ENCODE data around the gene TSTD2. TPM values are rescaled to one million over a fixed set of nuclear protein-coding genes. Genes with fewer than 3 reads are reported as not detected.

The TSTD2 gene
- polyA plus RNA-seq, 1 donor from 2014 or later = 50.0 TPM

DNA sequence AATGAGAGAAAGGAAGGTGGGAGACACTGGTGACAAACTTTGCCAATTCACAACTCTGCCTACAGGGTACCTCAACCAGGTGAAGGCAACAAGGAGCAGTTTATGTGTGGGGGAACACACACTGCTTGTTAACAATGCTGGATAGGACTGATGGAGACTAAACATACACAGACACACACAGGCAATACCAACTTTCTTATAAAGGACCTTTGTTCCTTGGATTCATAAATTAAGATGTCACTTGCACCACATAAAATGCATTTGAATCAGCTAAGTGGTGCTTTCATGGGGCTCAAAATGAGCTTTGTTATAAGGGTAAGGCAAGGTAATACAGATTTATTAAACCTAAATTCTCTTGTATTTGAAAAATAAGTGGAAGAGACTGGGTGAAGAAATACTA, 4.0 kb downstream of the TSTD2 start:
- Histone ChIP-seq H3K9me3 (ENCODE audit: low read length) (no peaks in the 10 kb centered on the region), H3K4me2 (ENCODE audit: low read length) (no peak overlapping the region), H3K9ac (ENCODE audit: low read length) (no peak overlapping the region), H2AFZ (ENCODE audit: low read depth, low read length) (no peak overlapping the region), H3K36me3 (ENCODE audit: insufficient read depth, low read length) (peaks cover 3% of the 10 kb centered on the region), H3K27me3 (ENCODE audit: insufficient read depth, low read depth, low read length) (no peaks in the 10 kb centered on the region), H3K4me3 (ENCODE audit: low read length) (no peak overlapping the region), H3K79me2 (replicated peaks; ENCODE audit: insufficient read depth, low read length) (peaks cover 62% of the 10 kb centered on the region), H3K9me2 (ENCODE audit: insufficient read depth, low read length) (no peaks in the 10 kb centered on the region), H4K20me1 (ENCODE audit: insufficient read depth) (no peaks in the 10 kb centered on the region), H3F3A (ENCODE audit: insufficient read depth, low read length, poor library complexity, severe bottlenecking) (peaks cover 7% of the 10 kb centered on the region), H3K27ac (ENCODE audit: low read length) (no peak overlapping the region)
- no peak for TF ChIP-seq EZH2 (IDR thresholded peaks at IDR 0.05; ENCODE audit: borderline replicate concordance, insufficient read depth, low read length, poor library complexity, severe bottlenecking)
- TF ChIP-seq REST (IDR thresholded peaks at IDR 0.05; ENCODE audit: borderline replicate concordance) = no peak
- no peak for TF ChIP-seq TAF1 (IDR thresholded peaks at IDR 0.05; ENCODE audit: low read depth)
- TF ChIP-seq POLR2AphosphoS5 (IDR thresholded peaks at IDR 0.05) = no peak
- no peak for TF ChIP-seq MXI1 (conservative IDR thresholded peaks at IDR 0.05; ENCODE audit: poor library complexity, severe bottlenecking)
- no peak for TF ChIP-seq EP300 (conservative IDR thresholded peaks at IDR 0.05; ENCODE audit: poor library complexity, severe bottlenecking)
- no peak for TF ChIP-seq RAD21 (conservative IDR thresholded peaks at IDR 0.05)
- TF ChIP-seq SMC3 (conservative IDR thresholded peaks at IDR 0.05; ENCODE audit: poor library complexity) = no peak
- TF ChIP-seq, protein P1, sequence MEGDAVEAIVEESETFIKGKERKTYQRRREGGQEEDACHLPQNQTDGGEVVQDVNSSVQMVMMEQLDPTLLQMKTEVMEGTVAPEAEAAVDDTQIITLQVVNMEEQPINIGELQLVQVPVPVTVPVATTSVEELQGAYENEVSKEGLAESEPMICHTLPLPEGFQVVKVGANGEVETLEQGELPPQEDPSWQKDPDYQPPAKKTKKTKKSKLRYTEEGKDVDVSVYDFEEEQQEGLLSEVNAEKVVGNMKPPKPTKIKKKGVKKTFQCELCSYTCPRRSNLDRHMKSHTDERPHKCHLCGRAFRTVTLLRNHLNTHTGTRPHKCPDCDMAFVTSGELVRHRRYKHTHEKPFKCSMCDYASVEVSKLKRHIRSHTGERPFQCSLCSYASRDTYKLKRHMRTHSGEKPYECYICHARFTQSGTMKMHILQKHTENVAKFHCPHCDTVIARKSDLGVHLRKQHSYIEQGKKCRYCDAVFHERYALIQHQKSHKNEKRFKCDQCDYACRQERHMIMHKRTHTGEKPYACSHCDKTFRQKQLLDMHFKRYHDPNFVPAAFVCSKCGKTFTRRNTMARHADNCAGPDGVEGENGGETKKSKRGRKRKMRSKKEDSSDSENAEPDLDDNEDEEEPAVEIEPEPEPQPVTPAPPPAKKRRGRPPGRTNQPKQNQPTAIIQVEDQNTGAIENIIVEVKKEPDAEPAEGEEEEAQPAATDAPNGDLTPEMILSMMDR (IDR thresholded peaks at IDR 0.05; ENCODE audit: poor library complexity, severe bottlenecking) = no peak

GRCh38 chr9:97628668-97629067, 4.5 kb downstream of the TSTD2 start:
- H3K27me3 ChIP-seq (ENCODE audit: insufficient read depth, low read depth, low read length) = no peaks in the 10 kb centered on the region
- no peak overlapping the region for H3K4me3 ChIP-seq (ENCODE audit: low read length)
- H3K9me2 ChIP-seq (ENCODE audit: insufficient read depth, low read length) = no peaks in the 10 kb centered on the region
- no peaks in the 10 kb centered on the region for H4K20me1 ChIP-seq (ENCODE audit: insufficient read depth)
- H3K9ac ChIP-seq (ENCODE audit: low read length) = no peak overlapping the region
- H3K27ac ChIP-seq (ENCODE audit: low read length) = no peak overlapping the region
- H3F3A ChIP-seq (ENCODE audit: insufficient read depth, low read length, poor library complexity, severe bottlenecking) = peaks cover 7% of the 10 kb centered on the region
- peaks cover 61% of the 10 kb centered on the region for H3K79me2 ChIP-seq (replicated peaks; ENCODE audit: insufficient read depth, low read length)
- peaks cover 6% of the 10 kb centered on the region for H3K36me3 ChIP-seq (ENCODE audit: insufficient read depth, low read length)
- H2AFZ ChIP-seq (ENCODE audit: low read depth, low read length) = no peak overlapping the region
- no peaks in the 10 kb centered on the region for H3K9me3 ChIP-seq (ENCODE audit: low read length)
- H3K4me2 ChIP-seq (ENCODE audit: low read length) = no peak overlapping the region
- TF ChIP-seq SMC3 (conservative IDR thresholded peaks at IDR 0.05; ENCODE audit: poor library complexity) (no peak), POLR2AphosphoS5 (IDR thresholded peaks at IDR 0.05) (no peak), MXI1 (conservative IDR thresholded peaks at IDR 0.05; ENCODE audit: poor library complexity, severe bottlenecking) (no peak), EP300 (conservative IDR thresholded peaks at IDR 0.05; ENCODE audit: poor library complexity, severe bottlenecking) (no peak), RAD21 (conservative IDR thresholded peaks at IDR 0.05) (no peak), REST (IDR thresholded peaks at IDR 0.05; ENCODE audit: borderline replicate concordance) (no peak), EZH2 (IDR thresholded peaks at IDR 0.05; ENCODE audit: borderline replicate concordance, insufficient read depth, low read length, poor library complexity, severe bottlenecking) (no peak), TAF1 (IDR thresholded peaks at IDR 0.05; ENCODE audit: low read depth) (no peak)
- TF ChIP-seq, protein P1 (IDR thresholded peaks at IDR 0.05; ENCODE audit: poor library complexity, severe bottlenecking) = no peak

Data from neural cell (in vitro differentiated cells).